WTC11 (cell line): ENCODE results near the gene NPLOC4. TPM values are rescaled to one million over a fixed set of nuclear protein-coding genes. Genes with fewer than 3 reads are reported as not detected.

ENCODE experiments used
- ATAC-seq: fragments of 200-7000 bp; cut with Tn5 transposase; 2 replicates; pipeline ENCODE4 v1.10.0; 2021; ENCODE audit warnings: mild to moderate bottlenecking, moderate library complexity
- CTCF ChIA-PET: fragments of 300-600 bp; sonication (Branson Sonifier 250); formaldehyde crosslinking; loops from one replicate; lab custom pipeline; 2021; ENCODE audit warnings: antibody characterized with exemption; lab: Charles Lee
- POLR2A ChIA-PET: fragments of 350-600 bp; sonication (Branson Sonifier 250); formaldehyde crosslinking; loops from one replicate; lab custom pipeline; 2021; ENCODE audit warnings: antibody characterized with exemption; lab: Charles Lee
- DNase-seq: peaks from one replicate; pipeline ENCODE4 v3.0.0; 2021; ENCODE audit warnings: low spot score
- H3K27ac Mint-ChIP-seq: 2 replicates; pipeline ENCODE4 v1.8.0; 2021; ENCODE audit warnings: mixed read lengths
- H3K27me3 Mint-ChIP-seq: 2 replicates; pipeline ENCODE4 v1.8.0; 2021; ENCODE audit warnings: low read depth, mild to moderate bottlenecking, moderate library complexity, mixed read lengths
- H3K36me3 Mint-ChIP-seq: 2 replicates; pipeline ENCODE4 v1.8.0; 2021; ENCODE audit warnings: mixed read lengths
- H3K4me1 Mint-ChIP-seq: 2 replicates; pipeline ENCODE4 v1.8.0; 2022; ENCODE audit warnings: mixed read lengths
- H3K4me3 Mint-ChIP-seq: 2 replicates; pipeline ENCODE4 v1.8.0; 2021; ENCODE audit warnings: mild to moderate bottlenecking, moderate library complexity, mixed read lengths
- H3K9me3 Mint-ChIP-seq: 2 replicates; pipeline ENCODE4 v1.8.0; 2021; ENCODE audit warnings: mixed read lengths
- EMX1 ChIP-seq: fragments of 250-450 bp; sonication (Bioruptor Pico); IDR thresholded peaks from 2 replicates; pipeline ENCODE4 v1.8.0; 2021; ENCODE audit warnings: mild to moderate bottlenecking
- FOXJ3 ChIP-seq: sonication (generic); formaldehyde crosslinking; IDR thresholded peaks from 2 replicates; pipeline ENCODE4 v1.9.0; 2021; ENCODE audit warnings: missing genetic modification reagents, mild to moderate bottlenecking, borderline replicate concordance
- JAZF1 ChIP-seq: fragments of 250-450 bp; sonication (Bioruptor Pico); IDR thresholded peaks from 2 replicates; pipeline ENCODE4 v1.9.0; 2021; ENCODE audit warnings: moderate library complexity, mild to moderate bottlenecking, inconsistent platforms
- NFE2L1 ChIP-seq: sonication (generic); formaldehyde crosslinking; IDR thresholded peaks from 2 replicates; pipeline ENCODE4 v1.8.1; 2023; ENCODE audit warnings: missing genetic modification reagents
- PRRX2 ChIP-seq: fragments of 250-450 bp; sonication (Bioruptor Pico); IDR thresholded peaks from 2 replicates; pipeline ENCODE4 v1.8.0; 2021; ENCODE audit warnings: mild to moderate bottlenecking
- RORB ChIP-seq: fragments of 250-450 bp; sonication (Bioruptor Pico); IDR thresholded peaks from 2 replicates; pipeline ENCODE4 v1.9.0; 2021; ENCODE audit warnings: mild to moderate bottlenecking
- SMAD4 ChIP-seq: sonication (generic); formaldehyde crosslinking; IDR thresholded peaks from 2 replicates; pipeline ENCODE4 v1.8.0; 2022; ENCODE audit warnings: mild to moderate bottlenecking, missing genetic modification reagents
- TCF7 ChIP-seq: sonication (generic); formaldehyde crosslinking; IDR thresholded peaks from 2 replicates; pipeline ENCODE4 v1.8.0; 2022; ENCODE audit warnings: mild to moderate bottlenecking, low read depth, missing genetic modification reagents, moderate library complexity
- ZNF121 ChIP-seq: sonication (generic); formaldehyde crosslinking; IDR thresholded peaks from 2 replicates; pipeline ENCODE4 v1.8.0; 2023; ENCODE audit warnings: missing genetic modification reagents
- ZNF416 ChIP-seq: fragments of 250-450 bp; sonication (Bioruptor Pico); IDR thresholded peaks from 2 replicates; pipeline ENCODE4 v1.9.0; 2021; ENCODE audit warnings: mild to moderate bottlenecking, inconsistent platforms
- total RNA-seq: library from RNA; stranded (reverse); gene quantifications from 3 replicates; pipeline ENCODE4 v1.2.3, GENCODE V29; 2021
- TF ChIP-seq, protein P1 (sequence below): sonication (generic); formaldehyde crosslinking; IDR thresholded peaks from 2 replicates; pipeline ENCODE4 v1.8.0; 2022; ENCODE audit warnings: mild to moderate bottlenecking, missing genetic modification reagents
- TF ChIP-seq, protein P2 (sequence below): sonication (generic); formaldehyde crosslinking; IDR thresholded peaks from 2 replicates; pipeline ENCODE4 v1.8.0; 2023; ENCODE audit warnings: mild to moderate bottlenecking, missing genetic modification reagents
- TF ChIP-seq, protein P3 (sequence below): fragments of 250-450 bp; sonication (Bioruptor Pico); IDR thresholded peaks from 2 replicates; pipeline ENCODE4 v1.9.0; 2021; ENCODE audit warnings: mild to moderate bottlenecking
- TF ChIP-seq, protein P4 (sequence below): fragments of 250-450 bp; sonication (Bioruptor Pico); IDR thresholded peaks from 2 replicates; pipeline ENCODE4 v1.9.0; 2021; ENCODE audit warnings: mild to moderate bottlenecking, borderline replicate concordance
- TF ChIP-seq, protein P5 (sequence below): sonication (generic); formaldehyde crosslinking; IDR thresholded peaks from 2 replicates; pipeline ENCODE4 v1.8.0; 2022; ENCODE audit warnings: missing genetic modification reagents
- TF ChIP-seq, protein P6 (sequence below): sonication (generic); formaldehyde crosslinking; IDR thresholded peaks from 2 replicates; pipeline ENCODE4 v1.8.1; 2022; ENCODE audit warnings: low read depth, missing genetic modification reagents, borderline replicate concordance
- TF ChIP-seq, protein P7 (sequence below): sonication (generic); formaldehyde crosslinking; IDR thresholded peaks from 2 replicates; pipeline ENCODE4 v1.8.1; 2022; ENCODE audit warnings: mild to moderate bottlenecking, moderate library complexity, missing genetic modification reagents
- TF ChIP-seq, protein P8 (sequence below): sonication (generic); formaldehyde crosslinking; IDR thresholded peaks from 2 replicates; pipeline ENCODE4 v1.8.0; 2022; ENCODE audit warnings: mild to moderate bottlenecking, missing genetic modification reagents

Gene NPLOC4
- total RNA-seq, 1 experiment from 2014 or later = 83.5 TPM

DNA sequence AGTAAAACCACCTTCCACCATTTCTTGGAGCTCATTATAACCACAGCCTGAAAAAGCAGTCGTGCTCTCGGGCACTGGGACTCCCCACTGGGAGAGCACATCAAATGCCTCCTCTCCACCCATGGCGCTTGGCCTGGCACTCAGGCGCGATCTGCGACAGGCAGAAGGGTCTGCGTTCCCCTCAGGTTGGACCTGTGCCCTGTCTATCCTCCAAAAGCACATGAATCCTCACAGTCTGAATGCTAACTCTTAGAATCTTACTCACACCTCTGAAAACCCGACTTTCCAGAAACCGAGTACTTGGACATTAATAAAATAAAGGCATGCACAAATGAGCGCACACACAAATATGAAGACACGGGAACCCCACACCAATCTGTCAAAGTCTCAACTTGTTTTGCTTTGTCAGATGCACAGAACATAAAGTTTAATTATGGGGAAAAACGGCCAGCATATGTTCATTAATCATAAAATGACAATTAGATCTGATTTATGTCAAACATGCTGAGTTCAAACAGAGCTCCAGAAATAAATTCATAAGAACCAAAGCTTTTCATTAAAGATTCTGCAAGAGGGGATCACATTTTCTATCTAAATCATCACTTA lies 64.2 kb downstream of the NPLOC4 start:
- ChIA-PET POLR2A (no interaction called here), CTCF (no interaction called here)
- Mint-ChIP-seq H3K9me3 (no peaks in the 10 kb centered on the region), H3K27me3 (no peaks in the 10 kb centered on the region), H3K4me3 (no peak overlapping the region), H3K36me3 (peaks cover 49% of the 10 kb centered on the region), H3K27ac (0 out of 2 replicates have a peak overlapping the region, but pooled peaks have one; percentile 41), H3K4me1 (no peaks in the 10 kb centered on the region)
- DNase-seq (no peak), ATAC-seq (no peak)
- TF ChIP-seq, protein P1, sequence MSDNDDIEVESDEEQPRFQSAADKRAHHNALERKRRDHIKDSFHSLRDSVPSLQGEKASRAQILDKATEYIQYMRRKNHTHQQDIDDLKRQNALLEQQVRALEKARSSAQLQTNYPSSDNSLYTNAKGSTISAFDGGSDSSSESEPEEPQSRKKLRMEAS = no peak
- TF ChIP-seq, protein P2, sequence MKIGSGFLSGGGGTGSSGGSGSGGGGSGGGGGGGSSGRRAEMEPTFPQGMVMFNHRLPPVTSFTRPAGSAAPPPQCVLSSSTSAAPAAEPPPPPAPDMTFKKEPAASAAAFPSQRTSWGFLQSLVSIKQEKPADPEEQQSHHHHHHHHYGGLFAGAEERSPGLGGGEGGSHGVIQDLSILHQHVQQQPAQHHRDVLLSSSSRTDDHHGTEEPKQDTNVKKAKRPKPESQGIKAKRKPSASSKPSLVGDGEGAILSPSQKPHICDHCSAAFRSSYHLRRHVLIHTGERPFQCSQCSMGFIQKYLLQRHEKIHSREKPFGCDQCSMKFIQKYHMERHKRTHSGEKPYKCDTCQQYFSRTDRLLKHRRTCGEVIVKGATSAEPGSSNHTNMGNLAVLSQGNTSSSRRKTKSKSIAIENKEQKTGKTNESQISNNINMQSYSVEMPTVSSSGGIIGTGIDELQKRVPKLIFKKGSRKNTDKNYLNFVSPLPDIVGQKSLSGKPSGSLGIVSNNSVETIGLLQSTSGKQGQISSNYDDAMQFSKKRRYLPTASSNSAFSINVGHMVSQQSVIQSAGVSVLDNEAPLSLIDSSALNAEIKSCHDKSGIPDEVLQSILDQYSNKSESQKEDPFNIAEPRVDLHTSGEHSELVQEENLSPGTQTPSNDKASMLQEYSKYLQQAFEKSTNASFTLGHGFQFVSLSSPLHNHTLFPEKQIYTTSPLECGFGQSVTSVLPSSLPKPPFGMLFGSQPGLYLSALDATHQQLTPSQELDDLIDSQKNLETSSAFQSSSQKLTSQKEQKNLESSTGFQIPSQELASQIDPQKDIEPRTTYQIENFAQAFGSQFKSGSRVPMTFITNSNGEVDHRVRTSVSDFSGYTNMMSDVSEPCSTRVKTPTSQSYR = no peak
- TF ChIP-seq, protein P3, sequence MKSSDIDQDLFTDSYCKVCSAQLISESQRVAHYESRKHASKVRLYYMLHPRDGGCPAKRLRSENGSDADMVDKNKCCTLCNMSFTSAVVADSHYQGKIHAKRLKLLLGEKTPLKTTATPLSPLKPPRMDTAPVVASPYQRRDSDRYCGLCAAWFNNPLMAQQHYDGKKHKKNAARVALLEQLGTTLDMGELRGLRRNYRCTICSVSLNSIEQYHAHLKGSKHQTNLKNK (CRISPR knock-in tag) = no peak
- TF ChIP-seq PRRX2 (CRISPR knock-in tag) (no peak), ZNF416 (no peak), SMAD4 (CRISPR knock-in tag) (no peak), RORB (CRISPR knock-in tag) (no peak)

DNA sequence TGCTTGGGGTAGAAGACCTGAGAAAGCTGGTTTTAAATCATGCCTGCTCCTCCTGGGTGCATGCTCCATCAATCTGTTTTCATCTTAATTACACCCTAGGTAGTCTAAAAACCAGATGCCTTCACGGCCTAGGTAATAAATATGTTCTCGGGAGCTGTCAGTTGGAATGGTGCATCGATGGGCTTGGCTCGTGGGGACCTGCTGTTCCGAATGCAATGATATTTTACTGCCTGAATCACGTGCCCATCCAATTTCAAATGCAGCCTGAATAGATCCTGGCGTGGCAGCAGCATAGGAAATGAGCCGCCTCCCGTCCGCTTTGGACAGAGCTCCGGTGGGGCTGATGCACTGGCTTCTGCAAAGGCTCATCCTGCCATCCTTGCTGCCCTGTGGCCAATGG lies 65.9 kb downstream of the NPLOC4 start:
- CTCF ChIA-PET = no interaction called here
- TF ChIP-seq EMX1 (CRISPR knock-in tag) (no peak), NFE2L1 (no peak), FOXJ3 (CRISPR knock-in tag) (no peak), PRRX2 (CRISPR knock-in tag) (no peak), ZNF121 (CRISPR knock-in tag) (no peak), JAZF1 (CRISPR knock-in tag) (no peak), TCF7 (no peak)
- TF ChIP-seq, protein P4, sequence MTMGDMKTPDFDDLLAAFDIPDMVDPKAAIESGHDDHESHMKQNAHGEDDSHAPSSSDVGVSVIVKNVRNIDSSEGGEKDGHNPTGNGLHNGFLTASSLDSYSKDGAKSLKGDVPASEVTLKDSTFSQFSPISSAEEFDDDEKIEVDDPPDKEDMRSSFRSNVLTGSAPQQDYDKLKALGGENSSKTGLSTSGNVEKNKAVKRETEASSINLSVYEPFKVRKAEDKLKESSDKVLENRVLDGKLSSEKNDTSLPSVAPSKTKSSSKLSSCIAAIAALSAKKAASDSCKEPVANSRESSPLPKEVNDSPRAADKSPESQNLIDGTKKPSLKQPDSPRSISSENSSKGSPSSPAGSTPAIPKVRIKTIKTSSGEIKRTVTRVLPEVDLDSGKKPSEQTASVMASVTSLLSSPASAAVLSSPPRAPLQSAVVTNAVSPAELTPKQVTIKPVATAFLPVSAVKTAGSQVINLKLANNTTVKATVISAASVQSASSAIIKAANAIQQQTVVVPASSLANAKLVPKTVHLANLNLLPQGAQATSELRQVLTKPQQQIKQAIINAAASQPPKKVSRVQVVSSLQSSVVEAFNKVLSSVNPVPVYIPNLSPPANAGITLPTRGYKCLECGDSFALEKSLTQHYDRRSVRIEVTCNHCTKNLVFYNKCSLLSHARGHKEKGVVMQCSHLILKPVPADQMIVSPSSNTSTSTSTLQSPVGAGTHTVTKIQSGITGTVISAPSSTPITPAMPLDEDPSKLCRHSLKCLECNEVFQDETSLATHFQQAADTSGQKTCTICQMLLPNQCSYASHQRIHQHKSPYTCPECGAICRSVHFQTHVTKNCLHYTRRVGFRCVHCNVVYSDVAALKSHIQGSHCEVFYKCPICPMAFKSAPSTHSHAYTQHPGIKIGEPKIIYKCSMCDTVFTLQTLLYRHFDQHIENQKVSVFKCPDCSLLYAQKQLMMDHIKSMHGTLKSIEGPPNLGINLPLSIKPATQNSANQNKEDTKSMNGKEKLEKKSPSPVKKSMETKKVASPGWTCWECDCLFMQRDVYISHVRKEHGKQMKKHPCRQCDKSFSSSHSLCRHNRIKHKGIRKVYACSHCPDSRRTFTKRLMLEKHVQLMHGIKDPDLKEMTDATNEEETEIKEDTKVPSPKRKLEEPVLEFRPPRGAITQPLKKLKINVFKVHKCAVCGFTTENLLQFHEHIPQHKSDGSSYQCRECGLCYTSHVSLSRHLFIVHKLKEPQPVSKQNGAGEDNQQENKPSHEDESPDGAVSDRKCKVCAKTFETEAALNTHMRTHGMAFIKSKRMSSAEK (CRISPR knock-in tag) = no peak
- TF ChIP-seq, protein P5, sequence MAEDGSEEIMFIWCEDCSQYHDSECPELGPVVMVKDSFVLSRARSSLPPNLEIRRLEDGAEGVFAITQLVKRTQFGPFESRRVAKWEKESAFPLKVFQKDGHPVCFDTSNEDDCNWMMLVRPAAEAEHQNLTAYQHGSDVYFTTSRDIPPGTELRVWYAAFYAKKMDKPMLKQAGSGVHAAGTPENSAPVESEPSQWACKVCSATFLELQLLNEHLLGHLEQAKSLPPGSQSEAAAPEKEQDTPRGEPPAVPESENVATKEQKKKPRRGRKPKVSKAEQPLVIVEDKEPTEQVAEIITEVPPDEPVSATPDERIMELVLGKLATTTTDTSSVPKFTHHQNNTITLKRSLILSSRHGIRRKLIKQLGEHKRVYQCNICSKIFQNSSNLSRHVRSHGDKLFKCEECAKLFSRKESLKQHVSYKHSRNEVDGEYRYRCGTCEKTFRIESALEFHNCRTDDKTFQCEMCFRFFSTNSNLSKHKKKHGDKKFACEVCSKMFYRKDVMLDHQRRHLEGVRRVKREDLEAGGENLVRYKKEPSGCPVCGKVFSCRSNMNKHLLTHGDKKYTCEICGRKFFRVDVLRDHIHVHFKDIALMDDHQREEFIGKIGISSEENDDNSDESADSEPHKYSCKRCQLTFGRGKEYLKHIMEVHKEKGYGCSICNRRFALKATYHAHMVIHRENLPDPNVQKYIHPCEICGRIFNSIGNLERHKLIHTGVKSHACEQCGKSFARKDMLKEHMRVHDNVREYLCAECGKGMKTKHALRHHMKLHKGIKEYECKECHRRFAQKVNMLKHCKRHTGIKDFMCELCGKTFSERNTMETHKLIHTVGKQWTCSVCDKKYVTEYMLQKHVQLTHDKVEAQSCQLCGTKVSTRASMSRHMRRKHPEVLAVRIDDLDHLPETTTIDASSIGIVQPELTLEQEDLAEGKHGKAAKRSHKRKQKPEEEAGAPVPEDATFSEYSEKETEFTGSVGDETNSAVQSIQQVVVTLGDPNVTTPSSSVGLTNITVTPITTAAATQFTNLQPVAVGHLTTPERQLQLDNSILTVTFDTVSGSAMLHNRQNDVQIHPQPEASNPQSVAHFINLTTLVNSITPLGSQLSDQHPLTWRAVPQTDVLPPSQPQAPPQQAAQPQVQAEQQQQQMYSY (CRISPR knock-in tag) = no peak
- TF ChIP-seq, protein P6, sequence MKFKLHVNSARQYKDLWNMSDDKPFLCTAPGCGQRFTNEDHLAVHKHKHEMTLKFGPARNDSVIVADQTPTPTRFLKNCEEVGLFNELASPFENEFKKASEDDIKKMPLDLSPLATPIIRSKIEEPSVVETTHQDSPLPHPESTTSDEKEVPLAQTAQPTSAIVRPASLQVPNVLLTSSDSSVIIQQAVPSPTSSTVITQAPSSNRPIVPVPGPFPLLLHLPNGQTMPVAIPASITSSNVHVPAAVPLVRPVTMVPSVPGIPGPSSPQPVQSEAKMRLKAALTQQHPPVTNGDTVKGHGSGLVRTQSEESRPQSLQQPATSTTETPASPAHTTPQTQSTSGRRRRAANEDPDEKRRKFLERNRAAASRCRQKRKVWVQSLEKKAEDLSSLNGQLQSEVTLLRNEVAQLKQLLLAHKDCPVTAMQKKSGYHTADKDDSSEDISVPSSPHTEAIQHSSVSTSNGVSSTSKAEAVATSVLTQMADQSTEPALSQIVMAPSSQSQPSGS (CRISPR knock-in tag) = no peak
- TF ChIP-seq, protein P7, sequence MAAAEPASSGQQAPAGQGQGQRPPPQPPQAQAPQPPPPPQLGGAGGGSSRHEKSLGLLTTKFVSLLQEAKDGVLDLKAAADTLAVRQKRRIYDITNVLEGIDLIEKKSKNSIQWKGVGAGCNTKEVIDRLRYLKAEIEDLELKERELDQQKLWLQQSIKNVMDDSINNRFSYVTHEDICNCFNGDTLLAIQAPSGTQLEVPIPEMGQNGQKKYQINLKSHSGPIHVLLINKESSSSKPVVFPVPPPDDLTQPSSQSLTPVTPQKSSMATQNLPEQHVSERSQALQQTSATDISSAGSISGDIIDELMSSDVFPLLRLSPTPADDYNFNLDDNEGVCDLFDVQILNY = no peak
- TF ChIP-seq, protein P8, sequence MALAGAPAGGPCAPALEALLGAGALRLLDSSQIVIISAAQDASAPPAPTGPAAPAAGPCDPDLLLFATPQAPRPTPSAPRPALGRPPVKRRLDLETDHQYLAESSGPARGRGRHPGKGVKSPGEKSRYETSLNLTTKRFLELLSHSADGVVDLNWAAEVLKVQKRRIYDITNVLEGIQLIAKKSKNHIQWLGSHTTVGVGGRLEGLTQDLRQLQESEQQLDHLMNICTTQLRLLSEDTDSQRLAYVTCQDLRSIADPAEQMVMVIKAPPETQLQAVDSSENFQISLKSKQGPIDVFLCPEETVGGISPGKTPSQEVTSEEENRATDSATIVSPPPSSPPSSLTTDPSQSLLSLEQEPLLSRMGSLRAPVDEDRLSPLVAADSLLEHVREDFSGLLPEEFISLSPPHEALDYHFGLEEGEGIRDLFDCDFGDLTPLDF = no peak

More for the DNA sequence above, 65.9 kb downstream of the NPLOC4 start:
- Mint-ChIP-seq H3K4me3 (no peak overlapping the region), H3K9me3 (no peaks in the 10 kb centered on the region), H3K27me3 (no peaks in the 10 kb centered on the region), H3K27ac (no peak overlapping the region), H3K36me3 (peaks cover 50% of the 10 kb centered on the region), H3K4me1 (no peaks in the 10 kb centered on the region)
- no peak for ATAC-seq
- POLR2A ChIA-PET = no interaction called here
- no peak for DNase-seq
